ENCODE results near the gene SLC2A5.
"Not testable (repeated sequence)": the region's sequence is repeated elsewhere in the genome, so short reads cannot be mapped to it uniquely, and the experiment has no call there.

The SLC2A5 gene

DNA sequence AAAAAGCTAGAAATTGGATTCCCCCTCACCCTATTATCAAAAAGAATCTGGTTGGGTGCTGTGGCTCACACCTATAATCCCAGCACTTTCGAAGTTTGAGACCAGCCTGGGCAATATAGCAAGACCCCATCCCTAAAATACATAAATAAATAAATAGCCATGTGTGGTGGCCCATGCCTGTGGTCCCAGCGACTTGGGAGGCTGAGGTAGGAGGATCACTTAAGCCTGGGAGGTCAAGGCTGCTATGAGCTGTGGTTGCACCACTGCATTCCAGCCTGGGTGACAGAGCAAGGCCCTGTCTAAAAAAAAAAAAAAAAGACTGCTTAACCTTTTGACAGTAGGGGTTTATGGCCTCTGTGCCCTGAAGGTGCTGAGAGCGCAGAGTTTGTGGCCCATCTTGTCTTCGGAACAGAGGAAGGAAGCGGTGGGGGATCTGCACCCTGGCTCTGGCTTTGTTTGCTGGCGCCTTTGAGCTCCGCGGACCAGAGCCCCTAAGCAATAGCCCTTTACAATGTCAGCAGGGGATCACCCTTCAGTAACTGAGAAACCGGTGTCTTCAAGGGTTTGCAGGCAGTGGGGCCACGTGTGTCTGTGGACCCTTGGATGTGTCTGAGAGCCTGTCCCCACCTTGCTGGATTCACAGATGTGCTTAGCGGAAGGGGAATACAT is 65.3 kb downstream of the SLC2A5 start:
- DNase-seq = no peak

DNA sequence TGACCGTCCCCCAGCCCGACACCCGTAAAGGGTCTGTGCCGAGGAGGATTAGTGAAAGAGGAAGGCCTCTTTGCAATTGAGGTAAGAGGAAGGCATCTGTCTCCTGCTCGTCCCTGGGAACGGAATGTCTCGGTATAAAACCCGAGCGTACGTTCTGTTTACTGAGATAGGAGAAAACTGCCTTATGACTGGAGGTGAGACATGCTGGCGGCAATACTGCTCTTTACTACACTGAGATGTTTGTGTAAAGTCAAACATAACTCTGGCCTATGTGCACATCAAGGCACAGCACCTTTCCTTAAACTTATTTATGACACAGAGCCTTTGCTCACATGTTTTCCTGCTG is 67.2 kb downstream of the SLC2A5 start:
- DNase-seq = not testable (repeated sequence)

DNA sequence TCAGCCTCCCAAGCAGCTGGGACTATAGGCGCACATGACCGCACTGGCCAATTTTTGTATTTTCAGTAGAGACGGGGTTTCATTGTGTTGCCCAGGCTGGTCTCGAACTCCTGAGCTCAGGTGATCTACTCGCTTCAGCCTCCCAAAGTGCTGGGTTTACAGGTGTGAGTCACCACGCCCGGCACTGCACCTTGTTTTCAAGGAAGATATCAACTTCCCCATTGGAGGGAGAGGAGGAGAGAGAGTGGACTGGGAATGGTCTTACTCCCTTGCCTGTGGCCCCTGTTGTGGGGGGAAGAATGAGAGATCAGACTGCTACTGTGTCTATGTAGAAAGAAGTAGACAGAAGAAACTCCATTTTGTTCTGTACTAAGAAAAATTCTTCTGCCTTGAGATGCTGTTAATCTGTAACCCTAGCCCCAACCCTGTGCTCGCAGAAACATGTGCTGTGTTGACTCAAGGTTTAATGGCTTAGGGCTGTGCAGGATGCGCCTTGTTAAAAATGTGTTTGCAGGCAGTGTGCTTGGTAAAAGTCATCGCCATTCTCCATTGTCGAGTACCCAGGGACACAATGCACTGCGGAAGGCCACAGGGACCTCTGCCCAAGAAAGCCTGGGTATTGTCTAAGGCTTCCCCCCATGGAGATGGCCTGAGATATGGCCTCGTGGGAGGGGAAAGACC is 67.8 kb downstream of the SLC2A5 start:
- not testable (repeated sequence) for DNase-seq

DNA sequence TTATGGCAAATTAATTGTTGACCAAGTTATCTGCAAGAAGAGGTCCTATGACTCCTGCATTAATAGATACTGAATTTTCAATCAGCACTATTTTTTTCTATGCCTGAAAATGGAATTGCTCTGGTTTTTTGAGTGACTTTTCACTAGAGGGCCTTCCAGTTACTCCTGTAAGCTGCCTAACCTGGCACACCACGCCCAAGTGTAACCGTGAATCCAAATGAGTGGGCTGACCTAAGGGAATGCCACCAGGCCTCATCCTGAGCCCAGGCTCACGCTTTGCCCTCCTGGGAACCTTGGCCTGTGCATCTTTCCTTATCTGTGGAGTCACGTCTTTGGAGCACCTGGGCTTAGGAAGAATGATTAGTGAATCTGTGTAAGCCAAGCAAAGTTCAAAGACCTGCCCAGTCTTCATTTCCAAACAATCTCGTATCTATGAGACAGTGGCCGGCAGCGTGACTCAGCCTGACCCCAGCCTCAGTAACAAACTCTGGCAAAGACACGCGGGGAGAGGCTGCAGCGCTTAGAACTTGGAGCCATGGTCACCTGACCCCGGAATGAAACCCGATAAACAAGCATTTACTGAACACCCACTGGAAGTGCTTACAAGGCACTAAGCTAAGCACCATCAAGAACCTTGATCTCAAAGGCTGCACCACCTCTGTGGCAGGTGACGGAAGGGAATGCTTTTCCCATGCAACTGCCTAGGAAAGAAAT is 75.3 kb downstream of the SLC2A5 start:
- DNase-seq = not testable (repeated sequence)

DNA sequence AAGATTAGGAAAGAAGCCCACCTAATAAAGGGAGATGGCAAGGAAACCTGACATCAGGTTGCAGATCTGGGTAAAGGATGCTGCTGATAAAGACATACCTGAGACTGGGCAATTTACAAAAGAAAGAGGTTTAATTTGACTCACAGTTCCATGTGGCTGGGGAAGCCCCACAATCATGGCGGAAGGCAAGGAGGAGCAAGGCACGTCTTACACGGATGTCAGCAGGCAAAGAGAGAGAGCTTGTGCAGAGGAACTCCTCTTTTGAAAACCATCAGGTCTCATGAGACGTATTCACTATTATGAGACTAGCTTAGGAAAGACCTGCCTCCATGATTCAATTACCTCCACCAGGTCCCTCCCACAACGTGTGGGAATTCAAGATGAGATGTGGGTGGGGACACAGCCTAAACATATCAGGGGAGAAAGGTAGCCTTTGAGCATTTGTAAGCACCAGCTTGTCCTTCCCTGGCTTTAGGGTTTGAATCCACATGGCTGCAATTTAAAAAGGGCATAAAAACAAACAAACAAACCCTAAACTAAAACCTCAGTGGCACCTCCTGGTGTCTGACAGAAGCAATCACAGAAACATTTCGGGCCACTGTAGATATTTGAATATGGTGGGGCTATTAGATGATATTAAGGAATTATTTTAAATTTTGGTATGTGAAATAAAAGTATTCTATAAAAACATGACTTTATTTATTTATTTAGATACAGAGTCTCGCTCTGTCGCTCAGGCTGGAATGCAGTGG is 76.3 kb downstream of the SLC2A5 start:
- no peak for DNase-seq

DNA sequence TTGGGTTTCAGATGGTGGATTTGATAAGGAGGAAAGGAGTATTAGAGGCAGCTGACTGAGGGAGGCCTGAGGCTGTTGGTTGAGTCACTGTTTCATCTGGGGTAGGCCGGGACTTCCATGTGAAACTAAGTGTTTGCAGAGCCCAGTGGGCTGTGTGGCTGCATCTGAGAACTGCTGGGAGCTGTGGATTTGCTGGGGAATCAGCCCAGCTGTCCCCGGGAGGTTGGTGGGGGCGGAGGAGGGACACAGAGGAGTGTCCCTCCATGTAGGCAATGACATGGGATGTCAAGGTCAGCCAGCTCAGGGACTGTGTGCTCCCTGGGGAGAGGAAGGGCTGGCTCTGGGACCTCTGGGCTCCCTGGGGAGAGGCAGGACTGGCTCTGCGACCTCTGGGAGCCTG is 79.6 kb downstream of the SLC2A5 start:
- no peak for DNase-seq

DNA sequence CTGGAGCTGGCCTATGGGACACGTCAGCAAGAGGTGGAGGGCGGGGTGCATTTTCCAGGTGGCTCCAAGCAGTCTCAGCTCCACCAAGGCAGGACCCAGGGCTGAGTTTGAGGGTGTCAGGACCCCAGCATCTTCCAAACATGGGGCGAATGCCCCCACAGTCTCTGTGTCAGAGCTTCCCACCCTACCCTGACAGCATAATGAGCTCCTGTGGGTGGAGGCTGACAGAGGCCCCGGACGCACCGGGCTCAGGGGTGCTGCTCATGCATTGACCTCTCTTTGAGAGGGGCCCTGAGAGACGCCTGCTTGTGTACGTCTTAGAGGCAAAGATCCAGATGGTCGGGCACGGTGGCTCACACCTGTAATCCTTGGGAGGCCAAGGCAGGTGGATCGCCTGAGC is 80.4 kb downstream of the SLC2A5 start:
- no peak for DNase-seq

DNA sequence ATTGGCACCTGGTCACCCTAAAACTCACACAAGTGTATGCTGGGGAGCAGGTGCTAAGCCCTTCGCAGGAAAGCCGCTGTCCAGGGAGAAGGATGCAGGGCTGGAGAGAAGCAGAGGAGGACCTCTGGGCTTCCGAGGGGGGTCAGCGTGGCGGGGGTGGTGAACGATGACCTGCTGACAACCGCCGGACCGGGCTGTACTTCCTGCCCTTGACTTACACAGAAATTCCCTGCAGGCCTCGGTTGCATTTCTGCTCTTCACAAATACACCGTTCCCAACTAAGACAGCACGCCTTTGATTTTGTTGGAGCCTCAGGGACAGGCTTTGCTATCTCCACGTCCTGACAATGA is 80.8 kb downstream of the SLC2A5 start:
- no peak for DNase-seq

DNA sequence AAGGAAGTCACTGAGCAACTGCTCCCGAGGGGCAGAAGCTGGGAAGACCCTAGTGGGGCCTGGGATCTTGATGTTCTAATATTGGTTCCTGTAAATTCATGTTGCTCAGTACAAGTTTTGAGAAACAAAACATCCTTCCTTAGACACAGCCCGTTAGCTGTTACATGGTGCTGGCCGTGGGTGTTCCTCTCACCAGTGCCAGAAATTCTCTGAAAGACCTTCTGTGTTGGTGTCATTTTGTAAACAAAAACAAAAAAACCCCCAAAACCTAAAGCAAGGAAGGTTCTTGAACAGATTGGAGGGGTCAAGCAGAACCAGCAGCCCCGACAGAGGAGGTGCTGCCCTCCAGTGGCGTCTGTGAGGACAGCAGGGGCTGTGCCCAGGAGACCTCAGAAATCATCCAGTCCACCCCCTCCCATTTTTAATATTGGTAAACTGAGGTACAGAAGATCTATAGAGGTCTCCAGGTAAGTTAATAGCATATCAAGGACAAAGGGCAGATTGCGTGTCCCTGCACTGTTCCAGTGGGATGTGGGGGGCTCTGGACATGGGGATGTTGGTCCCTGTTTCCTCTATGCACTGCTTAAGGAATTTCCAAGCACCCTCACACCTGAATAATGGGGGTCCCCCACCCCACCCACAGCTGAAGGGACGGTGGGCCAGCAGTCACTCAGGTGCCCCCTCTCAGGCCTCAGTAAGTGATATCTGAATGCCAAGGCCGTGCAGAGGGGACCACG is 81.4 kb downstream of the SLC2A5 start:
- DNase-seq = peak; percentile 30

DNA sequence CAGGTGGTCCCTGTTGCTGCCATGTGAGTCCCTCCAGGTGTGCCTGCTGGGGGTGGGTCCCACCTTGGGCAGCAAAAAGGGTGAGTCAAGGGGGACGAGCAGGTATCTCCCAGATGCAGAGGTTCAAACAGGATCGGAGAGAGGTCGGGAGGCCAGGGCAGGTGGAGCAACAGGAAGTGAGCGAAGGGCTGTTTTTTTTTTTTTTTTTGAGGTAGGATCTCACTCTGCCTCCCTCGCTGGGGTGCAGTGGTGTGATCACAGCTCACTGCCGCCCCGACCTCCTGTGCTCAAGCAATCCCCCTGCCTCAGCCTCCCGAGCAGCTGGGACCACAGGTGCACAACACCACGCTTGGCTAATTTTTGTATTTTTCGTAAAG is 82.6 kb downstream of the SLC2A5 start:
- no peak for DNase-seq

DNA sequence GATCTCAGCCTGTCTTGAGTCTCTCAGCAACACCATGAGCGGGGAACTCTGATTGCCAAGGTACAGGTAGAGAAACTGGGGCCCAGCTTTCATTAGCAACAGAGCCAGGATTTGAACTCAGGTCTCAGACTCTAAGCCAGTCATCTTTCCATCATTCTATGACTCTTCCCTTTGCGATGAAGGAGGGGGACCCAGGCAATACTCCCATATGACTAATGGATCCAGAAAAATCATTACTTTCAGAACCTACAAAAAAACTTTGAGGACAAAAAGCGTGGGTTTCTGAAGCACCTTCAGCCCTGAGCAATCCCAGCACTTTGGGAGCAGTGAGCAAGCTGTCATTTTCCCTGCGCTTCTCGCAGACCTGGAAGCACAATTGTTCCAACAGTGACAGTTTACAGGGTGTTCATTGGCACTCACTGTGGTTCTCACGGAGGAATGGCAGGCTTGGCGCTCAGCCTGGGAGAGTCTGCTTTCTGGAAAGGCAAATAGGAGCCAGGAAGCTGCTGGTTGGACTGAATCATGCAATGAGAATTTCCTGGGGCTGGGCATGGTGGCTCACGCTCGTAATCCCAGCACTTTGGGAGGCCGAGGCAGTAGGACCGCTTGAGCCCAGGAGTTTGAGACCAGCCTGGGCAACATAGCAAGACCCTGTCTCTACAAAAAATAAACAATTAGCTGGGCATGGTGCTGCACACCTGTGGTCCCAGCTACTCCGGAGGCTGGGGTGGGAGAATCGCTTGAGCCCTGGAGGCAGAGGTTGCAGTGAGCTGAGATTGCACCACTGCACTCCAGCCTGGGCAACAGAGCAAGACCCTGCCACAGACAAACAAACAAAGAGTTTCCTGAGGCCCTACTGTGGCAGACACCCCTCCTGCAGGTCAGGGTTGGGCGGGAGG is 83.3 kb downstream of the SLC2A5 start:
- no peak for DNase-seq

All from NCI-H2171 treated with DMSO at 0.1 percent for 48 hours (cell line).